GM23338 (cell line): ENCODE measurements around the gene MORC1.

Experiments
- CTCF ChIP-seq, 2 experiments: fragments of 200-600 bp in 1 of 2; sonication (generic) in 1 of 2; conservative IDR thresholded peaks; 2 replicates each; pipeline versions ENCODE4 v1.5.1 to v1.6.1; 2016 to 2017; ENCODE audit warnings: antibody characterized with exemption in 2 of 2, low read depth in 2 of 2, mild to moderate bottlenecking in 2 of 2, moderate library complexity in 1 of 2
- EZH2phosphoT487 ChIP-seq: fragments of 200-600 bp; sonication (generic); IDR thresholded peaks from one replicate; pipeline ENCODE4 v1.8.1; 2018; ENCODE audit warnings: antibody characterized with exemption; ENCODE audit not compliant: unreplicated experiment
- JUNB ChIP-seq: IDR thresholded peaks from one replicate; pipeline ENCODE4 v1.6.1; 2016; ENCODE audit warnings: antibody characterized with exemption; ENCODE audit not compliant: unreplicated experiment
- NANOG ChIP-seq: IDR thresholded peaks from 2 replicates; pipeline ENCODE4 v1.6.1; 2016; ENCODE audit warnings: antibody characterized with exemption, borderline replicate concordance
- POLR2AphosphoS5 ChIP-seq: IDR thresholded peaks from 2 replicates; pipeline ENCODE4 v1.6.1; 2016; ENCODE audit warnings: antibody characterized with exemption, low read depth
- TF ChIP-seq, protein P1 (sequence below): IDR thresholded peaks from one replicate; pipeline ENCODE4 v1.6.1; 2018; ENCODE audit warnings: antibody characterized with exemption; ENCODE audit not compliant: unreplicated experiment

DNA sequence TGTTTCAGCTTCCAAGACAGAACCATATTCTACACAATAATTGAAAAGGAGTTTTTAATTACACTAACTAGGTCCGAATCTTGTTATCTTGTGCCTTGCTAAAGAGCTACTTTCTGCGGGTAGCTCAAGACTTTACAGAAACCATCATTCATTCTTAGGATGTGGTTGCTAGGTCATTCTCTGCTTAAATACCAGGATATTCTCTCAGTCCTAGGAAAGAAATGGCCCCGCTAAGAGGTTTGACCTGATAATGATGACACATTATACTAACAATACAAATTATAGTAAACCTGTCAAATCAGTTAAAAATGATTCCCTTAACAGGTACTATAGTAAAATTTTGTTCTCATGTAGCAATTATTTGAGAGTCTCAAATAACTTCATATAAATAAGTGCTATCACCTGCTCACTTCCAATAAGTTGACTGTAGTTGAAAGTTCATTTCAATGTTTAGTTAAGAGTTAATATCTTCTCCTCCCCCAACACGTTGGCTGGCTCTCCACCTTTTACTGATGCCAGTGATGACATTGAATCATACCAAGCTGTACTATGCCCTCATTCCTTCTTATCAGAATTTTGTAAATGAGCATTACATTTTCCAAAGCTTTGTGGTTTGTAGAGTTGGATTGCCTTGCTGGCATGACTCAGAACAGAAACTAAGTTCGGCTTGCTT lies 15.0 kb upstream of the MORC1 start:
- TF ChIP-seq CTCF (conservative IDR thresholded peaks at IDR 0.05; ENCODE audit: low read depth in 2 of 2) (no peak), POLR2AphosphoS5 (no peak), JUNB (no peak), NANOG (no peak), EZH2phosphoT487 (no peak)
- TF ChIP-seq, protein P1, sequence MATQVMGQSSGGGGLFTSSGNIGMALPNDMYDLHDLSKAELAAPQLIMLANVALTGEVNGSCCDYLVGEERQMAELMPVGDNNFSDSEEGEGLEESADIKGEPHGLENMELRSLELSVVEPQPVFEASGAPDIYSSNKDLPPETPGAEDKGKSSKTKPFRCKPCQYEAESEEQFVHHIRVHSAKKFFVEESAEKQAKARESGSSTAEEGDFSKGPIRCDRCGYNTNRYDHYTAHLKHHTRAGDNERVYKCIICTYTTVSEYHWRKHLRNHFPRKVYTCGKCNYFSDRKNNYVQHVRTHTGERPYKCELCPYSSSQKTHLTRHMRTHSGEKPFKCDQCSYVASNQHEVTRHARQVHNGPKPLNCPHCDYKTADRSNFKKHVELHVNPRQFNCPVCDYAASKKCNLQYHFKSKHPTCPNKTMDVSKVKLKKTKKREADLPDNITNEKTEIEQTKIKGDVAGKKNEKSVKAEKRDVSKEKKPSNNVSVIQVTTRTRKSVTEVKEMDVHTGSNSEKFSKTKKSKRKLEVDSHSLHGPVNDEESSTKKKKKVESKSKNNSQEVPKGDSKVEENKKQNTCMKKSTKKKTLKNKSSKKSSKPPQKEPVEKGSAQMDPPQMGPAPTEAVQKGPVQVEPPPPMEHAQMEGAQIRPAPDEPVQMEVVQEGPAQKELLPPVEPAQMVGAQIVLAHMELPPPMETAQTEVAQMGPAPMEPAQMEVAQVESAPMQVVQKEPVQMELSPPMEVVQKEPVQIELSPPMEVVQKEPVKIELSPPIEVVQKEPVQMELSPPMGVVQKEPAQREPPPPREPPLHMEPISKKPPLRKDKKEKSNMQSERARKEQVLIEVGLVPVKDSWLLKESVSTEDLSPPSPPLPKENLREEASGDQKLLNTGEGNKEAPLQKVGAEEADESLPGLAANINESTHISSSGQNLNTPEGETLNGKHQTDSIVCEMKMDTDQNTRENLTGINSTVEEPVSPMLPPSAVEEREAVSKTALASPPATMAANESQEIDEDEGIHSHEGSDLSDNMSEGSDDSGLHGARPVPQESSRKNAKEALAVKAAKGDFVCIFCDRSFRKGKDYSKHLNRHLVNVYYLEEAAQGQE, result no peak
